Small intestine (tissue), 7 donors: Measurements from ENCODE around the gene LLGL2. TPM values are rescaled to one million over a fixed set of nuclear protein-coding genes. Genes with fewer than 3 reads are reported as not detected.
A peak's percentile ranks its signal among the peaks of the same experiment; 100 is the strongest.

Source experiments
- DNase-seq, 2 donors: peaks; one replicate each; pipeline versions ENCODE4 v3.0.0 to v3.0.0-alpha.2; 2013
- FAIRE-seq: peaks from 2 replicates; lab custom pipeline; 2012; peaks lifted over from hg19 to GRCh38; lab: Jason Lieb, UNC
- H3K27ac ChIP-seq, 3 donors: one replicate each; pipeline ENCODE4 v1.5.1; 2013; ENCODE audit warnings: low read length in 2 of 3, mild to moderate bottlenecking in 2 of 3, control low read depth in 1 of 3, inconsistent platforms in 1 of 3, low read depth in 1 of 3, moderate library complexity in 1 of 3
- H3K27me3 ChIP-seq, 3 donors: one replicate each; pipeline ENCODE4 v1.6.1; 2013; ENCODE audit warnings: low read length in 3 of 3, inconsistent platforms in 1 of 3; ENCODE audit not compliant: control insufficient read depth in 3 of 3, insufficient read depth in 3 of 3
- H3K36me3 ChIP-seq, 3 donors: one replicate each; pipeline ENCODE4 v1.6.1; 2013; ENCODE audit warnings: low read length in 3 of 3, inconsistent platforms in 1 of 3, low read depth in 1 of 3, mild to moderate bottlenecking in 1 of 3, moderate library complexity in 1 of 3; ENCODE audit not compliant: control insufficient read depth in 3 of 3, insufficient read depth in 2 of 3
- H3K4me1 ChIP-seq, 3 donors: one replicate each; pipeline ENCODE4 v1.6.1; 2013; ENCODE audit warnings: low read length in 2 of 3, inconsistent platforms in 1 of 3, low read depth in 1 of 3, mild to moderate bottlenecking in 1 of 3, moderate library complexity in 1 of 3; ENCODE audit not compliant: control insufficient read depth in 3 of 3, insufficient read depth in 2 of 3
- H3K4me3 ChIP-seq, 3 donors: one replicate each; pipeline ENCODE4 v1.5.1; 2013; ENCODE audit warnings: low read length in 3 of 3, control low read depth in 1 of 3, inconsistent platforms in 1 of 3, low read depth in 1 of 3, mild to moderate bottlenecking in 1 of 3, moderate library complexity in 1 of 3
- H3K9me3 ChIP-seq, 2 donors: one replicate each; pipeline ENCODE4 v1.6.1; 2013; ENCODE audit warnings: low read depth in 1 of 2, low read length in 1 of 2; ENCODE audit not compliant: control insufficient read depth in 2 of 2, insufficient read depth in 1 of 2
- WGBS, 3 donors: extraction: QIAGEN DNeasy Blood & Tissue Kit; methylation state at CpG; one replicate each; pipeline ENCODE4 v1.1.7; 2013; 5-methylcytosine and 5-hydroxymethylcytosine counted together
- polyA plus RNA-seq, 4 donors: library from polyadenylated mRNA; stranded (reverse) in 3 of 4; unstranded in 1 of 4; fragments of 200-250 nt in 3 of 4; fragments of 120-200 nt in 1 of 4; gene quantifications; one replicate each; pipeline versions ENCODE4 v1.2.1 to v1.2.3, GENCODE V29; 2013
- donor health status: healthy with polysubstance abuse.
- donor health status: control.
- donor health status: control.
- donor health status: Bipolar disorder and iron deficiency.
- donor health status: healthy.

The LLGL2 gene
- polyA plus RNA-seq, 4 donors, result 140 to 365 (median 244) TPM

DNA sequence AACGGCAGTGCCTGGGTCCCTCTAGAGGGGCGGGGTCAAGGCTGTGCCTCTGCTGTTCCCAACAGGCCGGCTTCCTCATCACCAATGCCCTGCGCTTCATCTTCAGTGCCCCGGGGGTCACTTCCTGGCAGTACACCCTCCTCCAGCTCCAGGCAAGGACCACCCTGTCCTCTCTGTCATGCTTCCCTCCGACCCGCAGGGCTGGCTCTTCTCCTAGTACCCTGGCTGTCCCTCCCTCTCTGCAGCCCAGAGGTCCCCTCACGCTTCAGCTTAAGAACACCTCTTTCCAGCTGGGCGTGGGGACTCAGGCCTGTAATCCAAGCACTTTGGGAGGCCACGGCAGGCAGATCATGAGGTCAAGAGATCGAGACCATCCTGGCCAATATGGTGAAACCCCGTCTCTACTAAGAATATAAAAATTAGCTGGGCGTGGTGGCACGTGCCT, 36.0 kb upstream of the LLGL2 start:
- H3K36me3 ChIP-seq, result peaks cover 0 to 94% (median 9%) of the 10 kb centered on the region in 3 donors

DNA sequence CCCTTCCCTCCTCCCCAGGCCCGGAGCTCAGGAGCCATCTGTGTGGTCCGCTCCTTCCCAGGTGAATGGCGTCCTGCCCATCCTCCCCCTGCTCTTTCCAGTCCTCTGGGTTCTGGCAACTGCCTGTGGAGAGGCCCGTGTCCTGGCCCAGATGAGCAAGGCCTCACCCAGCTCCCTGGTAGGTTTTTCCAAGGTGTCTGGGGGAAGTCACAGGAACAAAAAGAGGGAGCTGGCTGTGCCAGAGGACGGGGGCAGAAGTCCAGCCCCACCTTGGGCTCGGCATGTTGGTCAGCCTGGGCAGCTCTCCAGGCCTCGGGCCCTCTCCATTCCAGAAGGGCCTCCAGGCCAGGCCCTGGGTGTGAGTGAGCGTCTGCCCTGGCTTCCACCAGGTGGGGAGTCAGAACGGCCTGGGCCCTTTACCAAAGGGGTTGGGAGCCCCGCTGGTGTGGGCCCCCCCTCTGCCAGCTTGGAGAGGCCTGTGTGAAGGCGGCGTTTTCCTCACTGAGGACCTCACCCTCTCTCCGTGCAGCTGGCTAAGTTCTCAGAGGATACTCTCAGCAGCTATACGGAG, 35.2 kb upstream of the LLGL2 start:
- 21 to 68% (median 34%) methylated on average over 14 of the region's 14 CpGs for WGBS, 3 donors
- H3K4me3 ChIP-seq, result no peak overlapping the region
- DNase-seq (peak in 1 of 2 donors; percentile 91), FAIRE-seq (no peak)
- no peaks in the 10 kb centered on the region for H3K27me3 ChIP-seq
- H3K27ac ChIP-seq, result peak overlapping the region in 2 of 3 donors; percentile 57 to 94
- H3K36me3 ChIP-seq, result peaks cover 0 to 99% (median 13%) of the 10 kb centered on the region in 3 donors
- no peaks in the 10 kb centered on the region for H3K9me3 ChIP-seq
- H3K4me1 ChIP-seq, result peaks cover 0 to 5% (median 3%) of the 10 kb centered on the region in 3 donors

More for the DNA sequence above, 36.0 kb upstream of the LLGL2 start:
- no peak for DNase-seq
- Histone ChIP-seq H3K4me1 (peaks cover 0 to 5% (median 3%) of the 10 kb centered on the region in 3 donors), H3K4me3 (no peak overlapping the region), H3K9me3 (no peaks in the 10 kb centered on the region), H3K27me3 (no peaks in the 10 kb centered on the region), H3K27ac (peak overlapping the region in 1 of 3 donors; percentile 94)
- no peak for FAIRE-seq
- 78 to 80% (median 80%) methylated on average over 14 of the region's 14 CpGs for WGBS, 3 donors

DNA sequence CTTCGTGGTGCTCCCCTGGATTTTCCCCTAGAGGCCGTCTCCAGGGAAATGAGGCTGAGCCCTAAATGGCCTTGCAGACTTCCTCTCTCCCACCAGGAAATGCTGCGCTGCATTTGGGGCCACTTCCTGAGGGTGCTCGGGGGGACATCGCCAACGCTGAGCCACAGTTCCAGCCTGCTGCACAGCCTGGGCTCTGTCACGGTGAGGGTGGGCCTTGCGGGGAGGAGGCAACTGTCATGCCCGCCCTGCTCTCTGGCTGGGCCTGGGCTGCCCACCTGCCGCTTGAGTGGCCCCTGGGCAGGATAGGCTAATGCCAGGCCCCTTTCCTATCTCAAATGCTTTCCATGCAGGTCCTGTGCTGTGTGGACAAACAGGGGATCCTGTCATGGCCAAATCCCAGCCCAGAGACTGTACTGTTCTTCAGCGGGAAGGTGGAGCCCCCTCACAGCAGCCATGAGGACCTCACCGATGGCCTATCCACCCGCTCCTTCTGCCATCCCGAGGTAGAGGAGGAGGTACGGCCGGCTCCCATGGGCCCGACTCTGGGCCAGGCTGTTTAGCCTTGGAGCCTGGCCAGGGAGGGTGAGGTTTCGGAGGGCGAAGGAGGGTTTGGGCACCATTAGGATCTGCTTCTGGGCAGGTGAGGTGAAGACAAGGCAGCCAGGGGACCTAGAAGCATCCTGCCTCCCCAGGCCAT, 34.4 kb upstream of the LLGL2 start:
- Histone ChIP-seq H3K4me3 (no peak overlapping the region), H3K4me1 (peaks cover 0 to 5% (median 3%) of the 10 kb centered on the region in 3 donors), H3K36me3 (peaks cover 0 to 99% (median 15%) of the 10 kb centered on the region in 3 donors), H3K27ac (no peak overlapping the region), H3K9me3 (no peaks in the 10 kb centered on the region), H3K27me3 (no peaks in the 10 kb centered on the region)
- 84 to 87% (median 87%) methylated on average over 19 of the region's 19 CpGs for whole genome bisulfite sequencing, 3 donors
- FAIRE-seq (no peak), DNase-seq (no peak)

DNA sequence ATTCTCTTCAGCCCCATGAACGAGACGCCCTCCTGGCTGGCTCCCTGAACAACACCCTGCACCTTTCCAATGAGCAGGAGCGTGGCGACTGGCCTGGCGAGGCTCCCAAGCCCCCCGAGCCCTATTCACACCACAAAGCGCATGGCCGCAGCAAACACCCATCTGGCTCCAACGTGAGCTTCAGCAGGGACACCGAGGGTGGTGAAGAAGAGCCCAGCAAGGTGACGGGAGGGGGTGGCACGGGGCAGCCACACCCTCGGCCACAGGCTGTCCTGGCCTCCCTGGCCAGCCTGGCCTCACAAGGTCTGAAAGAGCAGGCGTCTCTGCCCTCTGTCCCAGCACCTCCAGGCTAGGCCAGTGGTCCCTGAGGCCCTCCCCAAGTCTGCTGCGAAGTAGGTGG, 33.8 kb upstream of the LLGL2 start:
- DNase-seq, result no peak
- 89 to 92% (median 90%) methylated on average over 15 of the region's 15 CpGs for WGBS, 3 donors
- no peak for FAIRE-seq
- H3K4me3 ChIP-seq, result no peak overlapping the region
- H3K36me3 ChIP-seq, result peaks cover 0 to 99% (median 12%) of the 10 kb centered on the region in 3 donors
- peaks cover 0 to 5% (median 3%) of the 10 kb centered on the region in 3 donors for H3K4me1 ChIP-seq
- H3K27me3 ChIP-seq, result no peaks in the 10 kb centered on the region
- no peaks in the 10 kb centered on the region for H3K9me3 ChIP-seq
- H3K27ac ChIP-seq, result no peak overlapping the region

DNA sequence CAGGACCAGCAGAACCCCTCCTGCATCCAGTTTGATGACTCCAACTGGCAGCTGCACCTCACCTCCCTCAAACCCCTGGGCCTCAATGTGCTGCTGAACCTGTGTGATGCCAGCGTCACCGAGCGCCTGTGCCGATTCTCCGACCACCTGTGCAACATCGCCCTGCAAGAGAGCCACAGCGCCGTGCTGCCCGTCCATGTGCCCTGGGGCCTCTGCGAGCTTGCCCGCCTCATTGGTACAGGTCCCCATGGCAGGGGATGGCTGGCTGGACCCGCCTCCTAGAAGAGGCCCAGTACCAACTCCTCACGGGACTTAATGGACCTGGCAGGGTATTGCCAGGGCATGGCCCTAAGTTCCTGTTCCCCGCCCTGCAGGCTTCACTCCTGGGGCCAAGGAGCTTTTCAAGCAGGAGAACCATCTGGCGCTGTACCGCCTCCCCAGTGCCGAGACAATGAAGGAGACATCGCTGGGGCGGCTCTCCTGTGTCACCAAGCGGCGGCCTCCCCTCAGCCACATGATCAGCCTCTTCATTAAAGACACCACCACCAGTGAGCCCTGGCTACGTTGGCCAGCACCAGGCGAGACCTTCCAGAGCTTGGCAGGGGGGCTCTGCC, 32.8 kb upstream of the LLGL2 start:
- Histone ChIP-seq H3K4me3 (no peak overlapping the region), H3K4me1 (peaks cover 0 to 3% (median under 1%) of the 10 kb centered on the region in 3 donors), H3K9me3 (no peaks in the 10 kb centered on the region), H3K36me3 (peaks cover 0 to 97% (median 12%) of the 10 kb centered on the region in 3 donors), H3K27me3 (no peaks in the 10 kb centered on the region), H3K27ac (no peak overlapping the region)
- FAIRE-seq, result no peak
- 89 to 93% (median 91%) methylated on average over 23 of the region's 23 CpGs for WGBS, 3 donors
- no peak for DNase-seq

DNA sequence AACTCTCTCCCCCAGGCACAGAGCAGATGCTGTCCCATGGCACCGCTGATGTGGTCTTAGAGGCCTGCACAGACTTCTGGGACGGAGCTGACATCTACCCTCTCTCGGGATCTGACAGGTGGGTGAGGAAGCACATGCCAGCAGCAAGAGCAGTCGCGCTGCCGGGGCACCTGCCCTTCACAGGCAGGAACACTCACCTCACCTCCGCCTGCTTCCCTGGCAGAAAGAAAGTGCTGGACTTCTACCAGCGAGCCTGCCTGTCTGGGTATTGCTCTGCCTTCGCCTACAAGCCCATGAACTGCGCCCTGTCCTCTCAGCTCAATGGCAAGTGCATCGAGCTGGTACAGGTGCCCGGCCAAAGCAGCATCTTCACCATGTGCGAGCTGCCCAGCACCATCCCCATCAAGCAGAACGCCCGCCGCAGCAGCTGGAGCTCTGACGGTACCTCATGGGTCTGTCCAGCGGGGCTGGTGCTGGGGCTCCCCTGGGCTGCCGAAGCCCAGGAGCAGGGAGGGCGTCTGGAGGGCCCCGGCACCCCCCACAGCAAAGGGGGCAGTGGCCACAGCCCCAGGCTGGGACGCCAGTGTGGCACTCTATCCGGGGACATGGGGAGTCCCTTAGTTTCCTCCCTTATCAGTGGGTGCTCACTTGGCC, 31.9 kb upstream of the LLGL2 start:
- FAIRE-seq, result no peak
- DNase-seq, result no peak
- WGBS, 3 donors, result 95 to 96% (median 96%) methylated on average over 23 of the region's 23 CpGs
- Histone ChIP-seq H3K4me1 (peaks cover 0 to 3% (median 0%) of the 10 kb centered on the region in 3 donors), H3K4me3 (no peak overlapping the region), H3K9me3 (no peaks in the 10 kb centered on the region), H3K27ac (no peak overlapping the region), H3K27me3 (no peaks in the 10 kb centered on the region), H3K36me3 (peaks cover 3 to 97% (median 12%) of the 10 kb centered on the region in 3 donors)

DNA sequence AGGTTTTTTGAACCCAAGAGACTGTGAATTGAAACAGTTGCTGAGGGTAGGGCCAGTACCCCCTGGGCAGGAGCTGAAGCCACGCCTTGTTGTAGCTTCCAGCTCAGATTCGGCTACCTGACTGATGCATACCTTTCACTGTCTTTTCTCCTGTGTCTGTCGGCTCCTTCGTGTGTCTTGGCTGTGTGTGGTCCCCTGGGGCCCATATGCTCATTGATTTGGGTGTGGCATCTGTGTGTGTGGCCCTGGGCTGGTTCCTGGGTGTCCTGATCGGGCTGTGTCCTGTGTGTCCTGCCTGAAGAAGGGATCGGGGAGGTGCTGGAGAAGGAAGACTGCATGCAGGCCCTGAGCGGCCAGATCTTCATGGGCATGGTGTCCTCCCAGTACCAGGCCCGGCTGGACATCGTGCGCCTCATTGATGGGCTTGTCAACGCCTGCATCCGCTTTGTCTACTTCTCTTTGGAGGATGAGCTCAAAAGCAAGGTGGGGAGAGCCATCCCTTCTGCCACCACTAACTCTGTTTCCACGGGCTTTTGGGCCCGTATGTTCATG, 31.1 kb upstream of the LLGL2 start:
- H3K36me3 ChIP-seq, result peaks cover 6 to 97% (median 12%) of the 10 kb centered on the region in 3 donors
- no peak for FAIRE-seq

DNA sequence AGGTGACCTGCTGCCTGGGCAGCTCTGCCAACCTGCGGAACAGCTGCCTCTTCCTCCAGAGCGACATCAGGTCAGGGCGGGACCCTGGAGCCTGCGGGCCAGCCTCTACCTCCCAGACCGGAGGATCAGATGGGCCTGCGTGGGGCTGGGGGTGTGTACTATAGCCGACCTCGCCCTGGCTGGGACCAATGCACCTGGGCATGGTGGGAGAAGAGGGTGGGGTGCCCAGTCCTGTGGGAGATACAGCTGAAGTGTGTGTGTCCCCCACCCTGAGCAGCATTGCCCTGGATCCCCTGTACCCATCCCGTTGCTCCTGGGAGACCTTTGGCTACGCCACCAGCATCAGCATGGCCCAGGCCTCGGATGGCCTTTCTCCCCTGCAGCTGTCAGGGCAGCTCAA, 29.5 kb upstream of the LLGL2 start:
- Histone ChIP-seq H3K4me3 (no peak overlapping the region), H3K4me1 (no peaks in the 10 kb centered on the region), H3K27ac (no peak overlapping the region), H3K27me3 (no peaks in the 10 kb centered on the region), H3K36me3 (peaks cover 6 to 98% (median 14%) of the 10 kb centered on the region in 3 donors), H3K9me3 (no peaks in the 10 kb centered on the region)
- WGBS, 3 donors, result 92 to 94% (median 93%) methylated on average over 11 of the region's 11 CpGs
- FAIRE-seq (no peak), DNase-seq (no peak)

More for the DNA sequence above, 31.1 kb upstream of the LLGL2 start:
- DNase-seq, result no peak
- Histone ChIP-seq H3K4me1 (peaks cover 0 to 3% (median 0%) of the 10 kb centered on the region in 3 donors), H3K27me3 (no peaks in the 10 kb centered on the region), H3K9me3 (no peaks in the 10 kb centered on the region), H3K4me3 (no peak overlapping the region), H3K27ac (no peak overlapping the region)
- 88 to 91% (median 89%) methylated on average over 14 of the region's 14 CpGs for WGBS, 3 donors
